Osteoblast (primary cell): ENCODE measurements around the gene EIF2B2. TPM values are rescaled to one million over a fixed set of nuclear protein-coding genes. Genes with fewer than 3 reads are reported as not detected.
"Not testable (repeated sequence)": the region's sequence is repeated elsewhere in the genome, so short reads cannot be mapped to it uniquely, and the experiment has no call there.

Experiments
- DNase-seq: peaks from one replicate; pipeline ENCODE4 v3.0.0; 2011; ENCODE audit warnings: low spot score, mixed read lengths; ENCODE audit not compliant: insufficient read length; ENCODE audit errors: missing footprints
- H2AFZ ChIP-seq: 2 replicates; pipeline ENCODE4 v1.6.0; 2011; ENCODE audit warnings: mild to moderate bottlenecking, low read length
- H3K27ac ChIP-seq: 2 replicates; pipeline ENCODE4 v1.5.1; 2011; ENCODE audit warnings: mild to moderate bottlenecking, low read depth, low read length, moderate library complexity
- H3K27me3 ChIP-seq: 2 replicates; pipeline ENCODE4 v1.6.0; 2012; ENCODE audit warnings: mild to moderate bottlenecking, control low read depth, inconsistent platforms, low read length, moderate library complexity; ENCODE audit not compliant: insufficient read depth
- H3K36me3 ChIP-seq: 2 replicates; pipeline ENCODE4 v1.5.1; 2011; ENCODE audit warnings: mild to moderate bottlenecking, low read length, control low read depth, moderate library complexity; ENCODE audit not compliant: insufficient read depth
- H3K4me1 ChIP-seq: 2 replicates; pipeline ENCODE4 v1.5.1; 2011; ENCODE audit warnings: mild to moderate bottlenecking, low read length, control low read depth, moderate library complexity; ENCODE audit not compliant: insufficient read depth
- H3K4me2 ChIP-seq: 2 replicates; pipeline ENCODE4 v1.6.0; 2011; ENCODE audit warnings: mild to moderate bottlenecking, low read length; ENCODE audit not compliant: insufficient read depth
- H3K4me3 ChIP-seq: fragments of 200-600 bp; sonication (generic); 3 replicates; pipeline ENCODE4 v1.5.1; 2012; ENCODE audit warnings: mild to moderate bottlenecking, low read length, inconsistent platforms; ENCODE audit not compliant: insufficient read depth
- H3K79me2 ChIP-seq: 2 replicates; pipeline ENCODE4 v1.6.0; 2012; ENCODE audit warnings: mild to moderate bottlenecking, low read length, control low read depth, inconsistent platforms; ENCODE audit not compliant: insufficient read depth
- H3K9me3 ChIP-seq: 2 replicates; pipeline ENCODE4 v1.5.1; 2011; ENCODE audit warnings: low read depth, low read length, control low read depth
- H4K20me1 ChIP-seq: 2 replicates; pipeline ENCODE4 v1.6.0; 2012; ENCODE audit warnings: mild to moderate bottlenecking, low read length, control low read depth; ENCODE audit not compliant: insufficient read depth
- total RNA-seq: library from RNA; depleted of rRNA; stranded (reverse); fragments of >200 nt; gene quantifications from 2 replicates; pipeline ENCODE4 v1.2.3, GENCODE V29; 2012
- TF ChIP-seq, protein P1 (sequence below): IDR thresholded peaks from 2 replicates; pipeline ENCODE4 v1.5.1; 2011; ENCODE audit warnings: mild to moderate bottlenecking, low read depth, low read length, moderate library complexity; ENCODE audit errors: extremely low read depth

EIF2B2 gene
- total RNA-seq, 1 donor, result 39.4 TPM

- Histone ChIP-seq H3K4me1 (peaks cover 35% of the 10 kb centered on the region), H2AFZ (no peak overlapping the region), H3K27ac (no peak overlapping the region), H3K27me3 (no peaks in the 10 kb centered on the region), H3K4me2 (no peak overlapping the region), H3K79me2 (no peaks in the 10 kb centered on the region), H3K4me3 (no peak overlapping the region), H3K9me3 (no peaks in the 10 kb centered on the region), H4K20me1 (no peaks in the 10 kb centered on the region), H3K36me3 (no peaks in the 10 kb centered on the region)
- no peak for DNase-seq
- TF ChIP-seq, protein P1, sequence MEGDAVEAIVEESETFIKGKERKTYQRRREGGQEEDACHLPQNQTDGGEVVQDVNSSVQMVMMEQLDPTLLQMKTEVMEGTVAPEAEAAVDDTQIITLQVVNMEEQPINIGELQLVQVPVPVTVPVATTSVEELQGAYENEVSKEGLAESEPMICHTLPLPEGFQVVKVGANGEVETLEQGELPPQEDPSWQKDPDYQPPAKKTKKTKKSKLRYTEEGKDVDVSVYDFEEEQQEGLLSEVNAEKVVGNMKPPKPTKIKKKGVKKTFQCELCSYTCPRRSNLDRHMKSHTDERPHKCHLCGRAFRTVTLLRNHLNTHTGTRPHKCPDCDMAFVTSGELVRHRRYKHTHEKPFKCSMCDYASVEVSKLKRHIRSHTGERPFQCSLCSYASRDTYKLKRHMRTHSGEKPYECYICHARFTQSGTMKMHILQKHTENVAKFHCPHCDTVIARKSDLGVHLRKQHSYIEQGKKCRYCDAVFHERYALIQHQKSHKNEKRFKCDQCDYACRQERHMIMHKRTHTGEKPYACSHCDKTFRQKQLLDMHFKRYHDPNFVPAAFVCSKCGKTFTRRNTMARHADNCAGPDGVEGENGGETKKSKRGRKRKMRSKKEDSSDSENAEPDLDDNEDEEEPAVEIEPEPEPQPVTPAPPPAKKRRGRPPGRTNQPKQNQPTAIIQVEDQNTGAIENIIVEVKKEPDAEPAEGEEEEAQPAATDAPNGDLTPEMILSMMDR, result no peak
Measured at GRCh38 chr14:74985806-74986205, 16.9 kb upstream of the EIF2B2 start.

- no peaks in the 10 kb centered on the region for H3K27me3 ChIP-seq
- H3K4me1 ChIP-seq, result peaks cover 23% of the 10 kb centered on the region
- no peak overlapping the region for H3K4me3 ChIP-seq
- no peak overlapping the region for H2AFZ ChIP-seq
- no peak overlapping the region for H3K4me2 ChIP-seq
- no peaks in the 10 kb centered on the region for H3K9me3 ChIP-seq
- H3K36me3 ChIP-seq, result no peaks in the 10 kb centered on the region
- TF ChIP-seq, protein P1, result no peak
- H4K20me1 ChIP-seq, result no peaks in the 10 kb centered on the region
- no peaks in the 10 kb centered on the region for H3K79me2 ChIP-seq
- peak; percentile 90 for DNase-seq
- no peak overlapping the region for H3K27ac ChIP-seq
Measured at GRCh38 chr14:74988131-74988530, 14.6 kb upstream of the EIF2B2 start.

DNA sequence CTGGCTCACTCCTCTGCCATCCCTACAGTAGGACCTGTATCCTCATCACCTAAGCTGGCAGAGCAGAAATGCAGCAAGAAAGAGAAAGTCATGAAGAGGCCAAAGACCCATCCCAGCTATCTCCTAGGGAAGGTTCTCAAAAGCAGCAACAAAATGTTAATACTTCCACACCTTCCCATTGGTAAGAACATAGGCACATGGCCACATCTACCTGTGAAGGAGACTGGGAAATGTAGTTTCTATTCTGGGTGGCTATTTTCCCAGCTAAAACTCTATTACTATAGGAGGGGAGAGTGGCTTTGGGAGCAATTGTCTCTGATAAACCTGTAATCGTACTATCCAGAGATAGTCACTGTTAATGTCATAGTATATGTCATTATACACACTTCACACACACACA, 13.7 kb upstream of the EIF2B2 start:
- Histone ChIP-seq H3K27ac (no peak overlapping the region), H3K36me3 (no peaks in the 10 kb centered on the region), H3K4me1 (peaks cover 23% of the 10 kb centered on the region), H3K4me2 (no peak overlapping the region), H2AFZ (no peak overlapping the region), H3K4me3 (no peak overlapping the region), H3K27me3 (no peaks in the 10 kb centered on the region), H4K20me1 (no peaks in the 10 kb centered on the region), H3K79me2 (no peaks in the 10 kb centered on the region), H3K9me3 (no peaks in the 10 kb centered on the region)
- TF ChIP-seq, protein P1, result no peak
- peak; percentile 49 for DNase-seq

GRCh38 chr14:74994182-74994581, 8.5 kb upstream of the EIF2B2 start:
- not testable (repeated sequence) for H3K4me2 ChIP-seq, H2AFZ ChIP-seq, H3K4me1 ChIP-seq, H3K79me2 ChIP-seq, H3K27me3 ChIP-seq, H4K20me1 ChIP-seq, DNase-seq, H3K36me3 ChIP-seq, H3K9me3 ChIP-seq, H3K27ac ChIP-seq, H3K4me3 ChIP-seq

DNA sequence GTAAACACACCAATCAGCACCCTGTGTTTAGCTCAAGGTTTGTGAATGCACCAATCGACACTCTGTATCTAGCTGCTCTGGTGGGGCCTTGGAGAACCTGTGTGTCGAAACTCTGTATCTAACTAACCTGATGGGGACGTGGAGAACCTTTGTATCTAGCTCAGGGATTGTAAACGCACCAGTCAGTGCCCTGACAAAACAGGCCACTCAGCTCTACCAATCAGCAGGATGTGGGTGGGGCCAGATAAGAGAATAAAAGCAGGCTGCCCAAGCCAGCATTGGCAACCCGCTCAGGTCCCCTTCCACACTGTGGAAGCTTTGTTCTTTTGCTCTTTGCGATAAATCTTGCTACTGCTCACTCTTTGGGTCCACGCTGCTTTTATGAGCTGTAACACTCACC, 6.9 kb upstream of the EIF2B2 start:
- not testable (repeated sequence) for H3K4me1 ChIP-seq, H4K20me1 ChIP-seq, DNase-seq, H3K4me3 ChIP-seq, H3K27ac ChIP-seq, H3K4me2 ChIP-seq, H3K9me3 ChIP-seq, H3K36me3 ChIP-seq, H2AFZ ChIP-seq, H3K27me3 ChIP-seq, H3K79me2 ChIP-seq
